ENCODE results near the gene PPM1L. TPM values are rescaled to one million over a fixed set of nuclear protein-coding genes. Genes with fewer than 3 reads are reported as not detected.

The PPM1L gene
- total RNA-seq, 1 experiment from 2014 or later: 10.6 TPM

DNA sequence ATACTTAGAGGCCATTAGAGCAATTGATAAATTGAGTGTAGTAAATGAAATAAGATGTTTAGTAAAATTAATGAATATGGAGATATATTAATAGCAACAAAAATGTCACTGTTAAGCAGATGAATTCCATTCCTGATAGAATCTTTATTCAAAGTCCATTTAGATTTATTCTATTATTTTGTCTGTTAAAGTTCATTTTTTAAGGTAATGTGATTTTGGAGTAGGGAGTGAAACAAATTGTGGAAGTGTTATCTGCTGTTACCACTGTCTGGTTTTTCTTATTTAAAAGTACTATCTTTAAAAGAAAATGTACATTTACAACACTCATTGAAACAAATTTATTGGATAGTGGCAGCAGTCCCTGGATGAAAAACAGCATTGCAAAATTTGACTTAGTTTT is 70.4 kb downstream of the PPM1L start:
- ChIA-PET CTCF (no interaction called here), POLR2A (ENCODE audit: low non-redundant PET) (no interaction called here)
- Histone ChIP-seq H3K36me3 (ENCODE audit: insufficient read depth, low read length, poor library complexity, severe bottlenecking) (no peaks in the 10 kb centered on the region), H3K27ac (ENCODE audit: low read depth, low read length, poor library complexity, severe bottlenecking) (no peak overlapping the region), H3K4me3 (ENCODE audit: low read depth, low read length, poor library complexity, severe bottlenecking) (no peak overlapping the region), H3K9me3 (ENCODE audit: low read depth, low read length, poor library complexity, severe bottlenecking) (no peaks in the 10 kb centered on the region), H3K27me3 (replicated peaks; ENCODE audit: insufficient read depth, low read depth, low read length, poor library complexity) (no peaks in the 10 kb centered on the region), H3K4me1 (ENCODE audit: insufficient read depth, low read length, poor library complexity, severe bottlenecking) (peaks cover 6% of the 10 kb centered on the region)
- intact Hi-C loops (cut with micrococcal nuclease; ENCODE audit: unreplicated experiment): no loop called here
- TF ChIP-seq, protein P1, sequence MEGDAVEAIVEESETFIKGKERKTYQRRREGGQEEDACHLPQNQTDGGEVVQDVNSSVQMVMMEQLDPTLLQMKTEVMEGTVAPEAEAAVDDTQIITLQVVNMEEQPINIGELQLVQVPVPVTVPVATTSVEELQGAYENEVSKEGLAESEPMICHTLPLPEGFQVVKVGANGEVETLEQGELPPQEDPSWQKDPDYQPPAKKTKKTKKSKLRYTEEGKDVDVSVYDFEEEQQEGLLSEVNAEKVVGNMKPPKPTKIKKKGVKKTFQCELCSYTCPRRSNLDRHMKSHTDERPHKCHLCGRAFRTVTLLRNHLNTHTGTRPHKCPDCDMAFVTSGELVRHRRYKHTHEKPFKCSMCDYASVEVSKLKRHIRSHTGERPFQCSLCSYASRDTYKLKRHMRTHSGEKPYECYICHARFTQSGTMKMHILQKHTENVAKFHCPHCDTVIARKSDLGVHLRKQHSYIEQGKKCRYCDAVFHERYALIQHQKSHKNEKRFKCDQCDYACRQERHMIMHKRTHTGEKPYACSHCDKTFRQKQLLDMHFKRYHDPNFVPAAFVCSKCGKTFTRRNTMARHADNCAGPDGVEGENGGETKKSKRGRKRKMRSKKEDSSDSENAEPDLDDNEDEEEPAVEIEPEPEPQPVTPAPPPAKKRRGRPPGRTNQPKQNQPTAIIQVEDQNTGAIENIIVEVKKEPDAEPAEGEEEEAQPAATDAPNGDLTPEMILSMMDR (conservative IDR thresholded peaks at IDR 0.05; ENCODE audit: low read depth, low read length): no peak
- no peak for TF ChIP-seq EZH2 (IDR thresholded peaks at IDR 0.05; ENCODE audit: borderline replicate concordance, low read depth, low read length, poor library complexity, severe bottlenecking)
- DNase-seq (ENCODE audit: low spot score): no peak
- BruUV-seq (replicated peaks): no TSS peak

DNA sequence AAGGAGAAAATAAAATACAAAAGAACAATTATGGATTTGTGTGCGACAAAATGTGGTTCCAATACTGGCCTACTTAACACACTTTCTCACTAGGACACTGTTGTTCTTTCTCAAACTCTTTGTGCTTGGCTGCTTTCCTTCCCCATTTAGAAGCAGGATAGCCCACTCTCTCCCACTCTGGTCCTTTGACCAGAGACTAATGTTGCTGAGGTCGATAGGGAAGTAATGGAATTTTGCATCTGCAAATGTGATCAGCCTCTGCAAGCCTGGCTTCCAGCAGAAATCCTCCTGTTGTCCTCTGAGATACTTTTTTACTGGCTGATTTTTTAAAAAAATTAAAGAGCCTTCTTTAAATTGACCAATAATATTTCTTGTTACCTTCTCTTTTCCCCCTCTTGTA is 71.0 kb downstream of the PPM1L start:
- intact Hi-C loops (cut with micrococcal nuclease; ENCODE audit: unreplicated experiment): no loop called here
- Histone ChIP-seq H3K36me3 (ENCODE audit: insufficient read depth, low read length, poor library complexity, severe bottlenecking) (no peaks in the 10 kb centered on the region), H3K4me1 (ENCODE audit: insufficient read depth, low read length, poor library complexity, severe bottlenecking) (peaks cover 6% of the 10 kb centered on the region), H3K27me3 (replicated peaks; ENCODE audit: insufficient read depth, low read depth, low read length, poor library complexity) (no peaks in the 10 kb centered on the region), H3K4me3 (ENCODE audit: low read depth, low read length, poor library complexity, severe bottlenecking) (no peak overlapping the region), H3K9me3 (ENCODE audit: low read depth, low read length, poor library complexity, severe bottlenecking) (no peaks in the 10 kb centered on the region), H3K27ac (ENCODE audit: low read depth, low read length, poor library complexity, severe bottlenecking) (no peak overlapping the region)
- POLR2A ChIA-PET (ENCODE audit: low non-redundant PET): no interaction called here
- DNase-seq (ENCODE audit: low spot score): no peak
- CTCF ChIA-PET: no interaction called here
- no TSS peak for BruUV-seq (replicated peaks)
- TF ChIP-seq, protein P1 (conservative IDR thresholded peaks at IDR 0.05; ENCODE audit: low read depth, low read length): no peak

DNA sequence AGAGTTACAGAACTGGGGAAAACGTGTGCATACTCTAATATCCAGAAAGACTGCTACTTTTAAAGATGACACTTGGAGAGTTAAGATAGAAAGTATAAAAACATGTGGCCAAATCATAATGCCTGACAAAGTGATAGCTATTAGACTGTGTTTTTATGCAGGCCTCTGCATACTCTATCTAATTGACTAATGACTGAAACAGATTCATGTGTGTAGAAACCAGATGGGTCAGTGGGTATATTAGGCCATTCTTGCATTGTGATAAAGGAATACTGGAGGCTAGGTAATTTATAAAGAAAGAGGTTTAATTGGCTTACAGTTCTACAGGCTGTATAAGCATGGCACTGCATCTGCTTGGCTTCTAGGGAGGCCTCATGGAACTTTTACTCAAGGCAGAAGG is 71.5 kb downstream of the PPM1L start:
- TF ChIP-seq, protein P1 (conservative IDR thresholded peaks at IDR 0.05; ENCODE audit: low read depth, low read length): no peak
- TF ChIP-seq EZH2 (IDR thresholded peaks at IDR 0.05; ENCODE audit: borderline replicate concordance, low read depth, low read length, poor library complexity, severe bottlenecking): no peak
- POLR2A ChIA-PET (ENCODE audit: low non-redundant PET): no interaction called here
- Histone ChIP-seq H3K27me3 (replicated peaks; ENCODE audit: insufficient read depth, low read depth, low read length, poor library complexity) (no peaks in the 10 kb centered on the region), H3K4me1 (ENCODE audit: insufficient read depth, low read length, poor library complexity, severe bottlenecking) (peaks cover 4% of the 10 kb centered on the region), H3K36me3 (ENCODE audit: insufficient read depth, low read length, poor library complexity, severe bottlenecking) (no peaks in the 10 kb centered on the region), H3K4me3 (ENCODE audit: low read depth, low read length, poor library complexity, severe bottlenecking) (no peak overlapping the region), H3K9me3 (ENCODE audit: low read depth, low read length, poor library complexity, severe bottlenecking) (no peaks in the 10 kb centered on the region), H3K27ac (ENCODE audit: low read depth, low read length, poor library complexity, severe bottlenecking) (no peak overlapping the region)
- CTCF ChIA-PET: no interaction called here
- intact Hi-C loops (cut with micrococcal nuclease; ENCODE audit: unreplicated experiment): no loop called here
- no peak for DNase-seq (ENCODE audit: low spot score)
- BruUV-seq (replicated peaks): no TSS peak
